Gastroesophageal sphincter (tissue), 4 donors: ENCODE data around the gene EHHADH. TPM values are rescaled to one million over a fixed set of nuclear protein-coding genes. Genes with fewer than 3 reads are reported as not detected.

ENCODE experiments used
- ATAC-seq: fragments of 150-250 bp; one replicate; pipeline ENCODE4 v1.9.1; 2016; ENCODE audit warnings: mild to moderate bottlenecking, moderate library complexity
- H3K27ac ChIP-seq, 4 donors: fragments of 200-600 bp; sonication (generic) in 3 of 4; 1 replicate in 3 of 4; 2 replicates in 1 of 4; pipeline ENCODE4 v1.5.1; 2016 to 2019
- H3K27me3 ChIP-seq: fragments of 200-600 bp; sonication (generic); one replicate; pipeline ENCODE4 v1.5.1; 2019
- H3K36me3 ChIP-seq, 2 donors: fragments of 200-600 bp; sonication (generic); one replicate each; pipeline ENCODE4 v1.5.1; 2019; ENCODE audit warnings: control low read depth in 1 of 2
- H3K4me1 ChIP-seq, 3 donors: fragments of 200-600 bp; sonication (generic); 1 replicate in 2 of 3; 2 replicates in 1 of 3; pipeline ENCODE4 v1.5.1; 2016 to 2019; ENCODE audit warnings: control low read depth in 2 of 3
- H3K4me3 ChIP-seq, 2 donors: fragments of 200-600 bp; sonication (generic); one replicate each; pipeline ENCODE4 v1.5.1; 2019; ENCODE audit warnings: mild to moderate bottlenecking in 1 of 2, moderate library complexity in 1 of 2
- H3K9me3 ChIP-seq, 3 donors: fragments of 200-600 bp; sonication (generic); one replicate each; pipeline ENCODE4 v1.5.1; 2017 to 2019; ENCODE audit warnings: control low read depth in 2 of 3
- CTCF ChIP-seq, 4 experiments: fragments of 200-600 bp in 2 of 4; fragments of 450-650 bp in 2 of 4; sonication (generic) in 1 of 4; IDR thresholded peaks; one replicate each; pipeline ENCODE4 v1.5.1; 2017 to 2019; ENCODE audit warnings: antibody characterized with exemption in 4 of 4, mild to moderate bottlenecking in 2 of 4, moderate library complexity in 2 of 4
- EP300 ChIP-seq: sonication (generic); formaldehyde crosslinking; IDR thresholded peaks from one replicate; pipeline ENCODE4 v1.6.1; 2017; ENCODE audit warnings: antibody characterized with exemption, mild to moderate bottlenecking
- POLR2A ChIP-seq, 2 donors: fragments of 450-650 bp; IDR thresholded peaks; one replicate each; pipeline ENCODE4 v1.6.1; 2017; ENCODE audit warnings: antibody characterized with exemption in 2 of 2, mild to moderate bottlenecking in 2 of 2, moderate library complexity in 1 of 2
- POLR2AphosphoS5 ChIP-seq: sonication (generic); formaldehyde crosslinking; IDR thresholded peaks from one replicate; pipeline ENCODE4 v1.6.1; 2017; ENCODE audit warnings: antibody characterized with exemption
- WGBS, 2 donors: methylation state at CpG; one replicate each; pipeline ENCODE4 v1.1.5; 2018; ENCODE audit warnings: low coverage in 1 of 2; 5-methylcytosine and 5-hydroxymethylcytosine counted together
- total RNA-seq, 4 donors: library from RNA; depleted of rRNA; stranded (reverse); fragments of >200 nt; gene quantifications; one replicate each; pipeline ENCODE4 v1.1.0, GENCODE V29; 2016

Gene EHHADH
- total RNA-seq, 4 donors from 2014 or later, result 2.6 to 7.2 (median 4.3) TPM

- Histone ChIP-seq H3K27me3 (no peaks in the 10 kb centered on the region), H3K27ac (peak overlapping the region in 2 of 4 donors; percentile 28 to 44), H3K9me3 (no peaks in the 10 kb centered on the region), H3K4me1 (no peaks in the 10 kb centered on the region), H3K36me3 (no peaks in the 10 kb centered on the region), H3K4me3 (peak overlapping the region; percentile 20 to 27)
- 28 to 38% methylated on average over 6 of the region's 6 CpGs for WGBS, 2 donors
- no peak for ATAC-seq
- TF ChIP-seq POLR2A (IDR thresholded peaks at IDR 0.05) (no peak), CTCF (IDR thresholded peaks at IDR 0.05) (peak in 3 of 4 experiments; percentile 22 to 41 (median 33))
Observed at GRCh38 chr3:185215873-185216606, 37.8 kb downstream of the EHHADH start.

- Histone ChIP-seq H3K4me3 (no peak overlapping the region), H3K36me3 (no peaks in the 10 kb centered on the region), H3K27me3 (no peaks in the 10 kb centered on the region), H3K27ac (no peak overlapping the region), H3K9me3 (no peaks in the 10 kb centered on the region), H3K4me1 (no peaks in the 10 kb centered on the region)
- no peak for ATAC-seq
- TF ChIP-seq EP300, result no peak
- TF ChIP-seq CTCF (IDR thresholded peaks at IDR 0.05), result no peak
- TF ChIP-seq POLR2A (IDR thresholded peaks at IDR 0.05), result no peak
- TF ChIP-seq POLR2AphosphoS5, result no peak
- WGBS, 2 donors, result 92 to 100% methylated on average over 2 to 3 of the region's 5 CpGs
Observed at GRCh38 chr3:185212559-185212958, 41.3 kb downstream of the EHHADH start.

- no peak for ATAC-seq
- TF ChIP-seq EP300, result no peak
- TF ChIP-seq POLR2A (IDR thresholded peaks at IDR 0.05), result no peak
- TF ChIP-seq CTCF (IDR thresholded peaks at IDR 0.05), result no peak
- no peak for TF ChIP-seq POLR2AphosphoS5
- Histone ChIP-seq H3K4me3 (no peak overlapping the region), H3K4me1 (no peaks in the 10 kb centered on the region), H3K36me3 (no peaks in the 10 kb centered on the region), H3K9me3 (no peaks in the 10 kb centered on the region), H3K27ac (no peak overlapping the region), H3K27me3 (no peaks in the 10 kb centered on the region)
- WGBS, 2 donors, result 83 to 95% methylated on average over 4 of the region's 4 CpGs
Observed at GRCh38 chr3:185212086-185212485, 41.8 kb downstream of the EHHADH start.

- no peak overlapping the region for H3K4me3 ChIP-seq
- H3K27me3 ChIP-seq, result no peaks in the 10 kb centered on the region
- H3K9me3 ChIP-seq, result no peaks in the 10 kb centered on the region
- TF ChIP-seq POLR2A (IDR thresholded peaks at IDR 0.05), result no peak
- no peak for TF ChIP-seq POLR2AphosphoS5
- TF ChIP-seq CTCF (IDR thresholded peaks at IDR 0.05), result no peak
- no peak for TF ChIP-seq EP300
- H3K4me1 ChIP-seq, result no peaks in the 10 kb centered on the region
- no peak overlapping the region for H3K27ac ChIP-seq
- H3K36me3 ChIP-seq, result no peaks in the 10 kb centered on the region
- 89 to 93% methylated on average over 3 to 4 of the region's 4 CpGs for WGBS, 2 donors
- ATAC-seq, result no peak
Observed at GRCh38 chr3:185210621-185211142, 43.2 kb downstream of the EHHADH start.

- no peak overlapping the region for H3K27ac ChIP-seq
- no peaks in the 10 kb centered on the region for H3K9me3 ChIP-seq
- ATAC-seq, result no peak
- H3K36me3 ChIP-seq, result peaks cover 0 to 6% of the 10 kb centered on the region in 2 donors
- WGBS, 2 donors, result 88 to 100% methylated on average over 1 of the region's 1 CpG
- no peak for TF ChIP-seq POLR2A (IDR thresholded peaks at IDR 0.05)
- no peak for TF ChIP-seq CTCF (IDR thresholded peaks at IDR 0.05)
- no peak for TF ChIP-seq EP300
- no peak for TF ChIP-seq POLR2AphosphoS5
- H3K4me3 ChIP-seq, result no peak overlapping the region
- H3K4me1 ChIP-seq, result no peaks in the 10 kb centered on the region
- H3K27me3 ChIP-seq, result no peaks in the 10 kb centered on the region
Observed at GRCh38 chr3:185208823-185209222, 45.0 kb downstream of the EHHADH start.
